DND-41 (cell line): ENCODE measurements around the gene CXCL10.

Experiments used
- CTCF ChIP-seq: IDR thresholded peaks from 2 replicates; pipeline ENCODE4 v1.5.1; 2012; ENCODE audit warnings: borderline replicate concordance, low read length, moderate library complexity, mild to moderate bottlenecking; ENCODE audit not compliant: poor library complexity, severe bottlenecking; ENCODE audit errors: extremely low read depth
- EZH2 ChIP-seq: IDR thresholded peaks from 3 replicates; pipeline ENCODE4 v1.6.1; 2012; ENCODE audit warnings: borderline replicate concordance, low read depth, mild to moderate bottlenecking, moderate library complexity, low read length, inconsistent platforms; ENCODE audit not compliant: severe bottlenecking

GRCh38 chr4:76003620-76004019 lies 19.7 kb downstream of the CXCL10 start:
- TF ChIP-seq CTCF, result no peak
- no peak for TF ChIP-seq EZH2
